Astrocyte of the cerebellum (primary cell): ENCODE data around the gene SFRP2.
A peak's percentile ranks its signal among the peaks of the same experiment; 100 is the strongest.

ENCODE experiments used
- DNase-seq: peaks from one replicate; pipeline ENCODE4 v3.0.0-alpha.2; 2011; ENCODE audit warnings: low read depth
- H3K4me3 ChIP-seq: 2 replicates; pipeline ENCODE4 v1.5.1; 2011; ENCODE audit warnings: mild to moderate bottlenecking, low read depth, low read length, moderate library complexity
- CTCF ChIP-seq: IDR thresholded peaks from 2 replicates; pipeline ENCODE4 v1.5.1; 2012; ENCODE audit warnings: low read length, low read depth, moderate library complexity, mild to moderate bottlenecking; ENCODE audit errors: missing control alignments
- in situ Hi-C: cut with HindIII; loops from 2 replicates; pipeline ENCODE4 v1.10.0; 2017; ENCODE audit warnings: low sequenced_read_pairs

The SFRP2 gene

GRCh38 chr4:153741541-153741940 is 47.3 kb downstream of the SFRP2 start:
- in situ Hi-C loops = no loop called here
- TF ChIP-seq CTCF = no peak
- no peak for DNase-seq
- H3K4me3 ChIP-seq = no peak overlapping the region

DNA sequence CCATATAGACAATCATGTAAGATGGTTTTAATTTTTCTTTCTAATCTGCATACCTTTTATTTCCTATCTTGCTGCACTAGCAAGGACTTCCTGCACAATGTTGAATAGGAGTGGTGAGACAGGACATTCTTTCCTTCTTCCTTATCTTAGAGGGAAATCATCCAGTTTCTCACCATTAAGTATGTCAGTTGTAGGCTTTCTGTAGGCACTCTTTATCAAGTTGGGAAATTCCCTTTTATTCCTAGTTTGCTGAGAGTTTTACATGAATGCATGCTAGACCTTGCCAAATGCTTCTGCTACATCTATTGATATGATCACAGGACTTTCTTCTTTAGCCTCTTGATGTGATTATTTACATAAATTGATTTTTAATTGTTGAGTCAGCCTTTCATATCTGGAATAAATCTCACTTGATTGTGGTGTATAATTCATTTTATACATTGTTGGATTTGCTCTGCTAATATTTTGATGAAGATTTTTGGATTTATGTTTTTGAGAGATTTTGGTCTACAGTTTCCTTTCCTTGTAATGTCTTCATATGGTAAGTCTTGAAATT is 52.9 kb downstream of the SFRP2 start:
- no peak for DNase-seq
- no peak overlapping the region for H3K4me3 ChIP-seq
- in situ Hi-C loops = no loop called here
- no peak for TF ChIP-seq CTCF

DNA sequence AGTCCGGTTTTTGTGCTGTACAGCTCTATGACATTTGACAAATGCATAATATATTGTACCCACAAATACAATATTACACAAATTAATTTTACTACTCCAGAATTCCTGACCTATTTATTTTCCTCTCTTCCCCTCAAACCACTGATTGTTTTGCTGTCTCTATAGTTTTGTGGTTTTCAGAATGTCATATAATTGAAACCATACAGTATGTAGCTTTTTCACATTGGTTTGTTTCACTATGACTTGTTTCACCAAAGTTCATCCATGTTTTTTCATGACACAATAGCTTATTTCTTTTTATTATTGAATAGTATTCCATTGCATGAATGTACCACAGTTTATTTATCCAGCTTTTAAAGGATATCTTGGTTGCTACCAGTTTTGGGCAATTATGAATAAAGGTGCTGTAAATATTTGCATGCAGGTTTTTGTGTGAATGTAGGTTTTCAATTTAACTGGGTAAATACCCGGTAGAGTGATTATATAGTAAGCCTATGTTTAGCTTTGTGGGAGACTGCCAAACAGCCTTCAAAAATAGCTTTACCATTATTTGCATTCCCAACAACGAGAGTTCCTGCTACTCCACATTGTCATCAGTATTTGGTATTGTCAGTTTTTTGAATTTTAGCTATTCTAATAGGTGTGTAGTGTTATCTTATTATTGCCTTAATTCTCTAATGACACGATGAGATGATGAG is 55.0 kb downstream of the SFRP2 start:
- in situ Hi-C loops = no loop called here
- no peak for DNase-seq
- no peak for TF ChIP-seq CTCF
- no peak overlapping the region for H3K4me3 ChIP-seq

DNA sequence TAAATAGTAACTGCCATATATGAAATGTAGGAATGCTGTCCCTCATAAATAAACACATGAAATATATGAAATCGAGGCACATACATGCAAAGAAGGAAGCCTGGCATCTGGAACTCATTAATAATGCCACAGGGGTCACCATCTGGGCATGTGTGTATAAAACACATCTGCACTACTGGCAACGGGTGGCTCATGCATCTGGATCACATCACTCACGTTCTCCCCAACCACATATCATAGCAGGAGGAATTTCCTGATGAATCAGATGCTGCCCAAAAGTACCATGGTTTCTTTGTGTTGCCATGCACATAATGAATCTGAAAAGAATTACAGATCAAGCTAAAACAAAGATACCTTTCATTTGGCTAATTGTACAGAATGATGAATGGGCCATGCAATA is 57.6 kb downstream of the SFRP2 start:
- no peak overlapping the region for H3K4me3 ChIP-seq
- in situ Hi-C loops = no loop called here
- peak; percentile 61 for DNase-seq
- no peak for TF ChIP-seq CTCF
